AG09319 (cell line): ENCODE measurements around the gene EDRF1.
"Not testable (repeated sequence)": the region's sequence is repeated elsewhere in the genome, so short reads cannot be mapped to it uniquely, and the experiment has no call there.

Source experiments
- DNase-seq: peaks from one replicate; pipeline ENCODE4 v3.0.0-alpha.2; 2010; ENCODE audit warnings: low read depth; ENCODE audit errors: extremely low read depth
- CTCF ChIP-seq: IDR thresholded peaks from 2 replicates; pipeline ENCODE4 v1.5.1; 2011; ENCODE audit warnings: low read depth, mild to moderate bottlenecking, inconsistent platforms, low read length, moderate library complexity

EDRF1 gene

GRCh38 chr10:125689955-125690569 lies 29.4 kb upstream of the EDRF1 start:
- no peak for TF ChIP-seq CTCF
- DNase-seq, result no peak

- no peak for TF ChIP-seq CTCF
- DNase-seq, result peak; percentile 67
Observed at GRCh38 chr10:125691160-125691981, 28.1 kb upstream of the EDRF1 start.

GRCh38 chr10:125692196-125692595 lies 27.3 kb upstream of the EDRF1 start:
- no peak for TF ChIP-seq CTCF
- no peak for DNase-seq

GRCh38 chr10:125692601-125693523 lies 26.6 kb upstream of the EDRF1 start:
- DNase-seq, result peak; percentile 82
- TF ChIP-seq CTCF, result no peak

- no peak for TF ChIP-seq CTCF
- no peak for DNase-seq
Observed at GRCh38 chr10:125693524-125693847, 26.0 kb upstream of the EDRF1 start.

GRCh38 chr10:125694883-125695282 lies 24.6 kb upstream of the EDRF1 start:
- DNase-seq, result peak; percentile 69
- TF ChIP-seq CTCF, result no peak

- DNase-seq, result not testable (repeated sequence)
Observed at GRCh38 chr10:125696884-125697283, 22.6 kb upstream of the EDRF1 start.
